Adipose tissue (tissue), 3 donors: ENCODE measurements around the gene FAHD2B. TPM values are rescaled to one million over a fixed set of nuclear protein-coding genes. Genes with fewer than 3 reads are reported as not detected.
"Not testable (repeated sequence)": the region's sequence is repeated elsewhere in the genome, so short reads cannot be mapped to it uniquely, and the experiment has no call there.

Experiments
- H3K27ac ChIP-seq: one replicate; pipeline ENCODE4 v1.5.1; 2013; ENCODE audit warnings: low read depth, low read length
- WGBS, 3 donors: extraction: QIAGEN DNeasy Blood & Tissue Kit; methylation state at CpG; one replicate each; pipeline ENCODE4 v1.1.7; 2013; 5-methylcytosine and 5-hydroxymethylcytosine counted together
- polyA plus RNA-seq, 3 donors: library from polyadenylated mRNA; stranded (reverse); fragments of 200-250 nt; gene quantifications; one replicate each; pipeline ENCODE4 v1.2.3, GENCODE V29; 2013
- donor health status: healthy with polysubstance abuse.
- donor health status: Bipolar disorder and iron deficiency.
- donor health status: healthy.

FAHD2B gene
- polyA plus RNA-seq, 3 donors, result 9.0 to 12.8 (median 11.8) TPM

DNA sequence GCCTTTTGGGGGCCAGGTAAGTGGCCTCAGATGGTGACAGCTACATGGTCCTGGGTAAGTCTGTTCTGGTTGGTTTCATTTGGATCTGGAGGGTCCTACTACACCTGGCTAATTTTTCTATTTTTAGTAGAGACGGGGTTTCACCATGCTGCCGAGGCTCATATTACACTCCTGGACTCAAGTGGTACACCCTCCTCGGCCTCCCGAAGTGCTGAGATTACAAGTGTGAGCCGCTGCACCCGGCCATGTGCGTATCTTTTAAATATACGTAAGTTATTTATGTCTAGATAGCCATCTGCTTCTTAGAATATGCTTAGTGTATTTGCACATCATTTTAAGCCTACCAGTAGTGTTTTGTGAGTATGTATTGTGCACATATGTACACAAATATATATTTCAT, 17.5 kb downstream of the FAHD2B start:
- WGBS, 3 donors, result 83 to 92% (median 89%) methylated on average over 8 of the region's 8 CpGs
- H3K27ac ChIP-seq, result not testable (repeated sequence)

DNA sequence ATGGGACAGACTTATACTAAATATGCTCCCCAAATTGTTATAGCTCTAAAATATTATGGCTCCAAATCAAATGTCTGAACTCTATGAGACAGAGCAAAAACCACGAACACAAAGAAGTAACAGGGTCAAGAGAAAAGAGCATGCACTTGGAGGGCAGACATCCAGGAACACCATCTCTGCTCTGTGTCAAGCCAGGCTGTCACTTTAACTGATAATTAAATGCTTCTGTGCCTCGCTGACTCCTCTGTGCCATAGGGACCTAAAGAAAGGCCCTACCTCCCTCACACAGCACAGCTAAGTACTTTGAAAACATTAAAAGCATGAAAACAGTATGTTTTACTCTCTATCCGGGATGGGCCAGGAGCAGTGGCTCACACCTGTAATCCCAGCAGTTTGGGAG, 23.8 kb downstream of the FAHD2B start:
- 74 to 86% (median 77%) methylated on average over 2 to 3 of the region's 3 CpGs for WGBS, 3 donors
- H3K27ac ChIP-seq, result not testable (repeated sequence)

DNA sequence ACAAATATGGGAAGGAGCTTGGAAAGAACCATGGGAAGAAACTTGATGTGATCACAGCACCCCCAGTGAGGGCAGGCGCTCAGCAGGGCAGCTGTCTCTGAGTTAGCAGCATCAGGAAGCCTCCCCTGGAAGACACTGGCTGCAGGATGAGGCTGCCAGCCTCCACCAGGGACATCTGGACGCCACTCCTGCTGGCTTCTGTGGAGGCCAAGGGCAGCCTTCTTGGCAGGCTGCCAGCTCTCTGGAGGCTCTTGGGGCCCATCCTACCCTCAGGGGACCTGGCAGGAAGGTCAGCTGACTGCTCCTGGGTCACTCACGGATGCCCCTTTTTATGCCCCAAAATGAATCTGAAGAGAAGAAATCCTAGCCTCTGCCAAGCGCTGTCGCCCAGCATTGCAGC, 26.0 kb downstream of the FAHD2B start:
- not testable (repeated sequence) for H3K27ac ChIP-seq
- WGBS, 3 donors, result 69 to 76% (median 74%) methylated on average over 4 of the region's 5 CpGs

DNA sequence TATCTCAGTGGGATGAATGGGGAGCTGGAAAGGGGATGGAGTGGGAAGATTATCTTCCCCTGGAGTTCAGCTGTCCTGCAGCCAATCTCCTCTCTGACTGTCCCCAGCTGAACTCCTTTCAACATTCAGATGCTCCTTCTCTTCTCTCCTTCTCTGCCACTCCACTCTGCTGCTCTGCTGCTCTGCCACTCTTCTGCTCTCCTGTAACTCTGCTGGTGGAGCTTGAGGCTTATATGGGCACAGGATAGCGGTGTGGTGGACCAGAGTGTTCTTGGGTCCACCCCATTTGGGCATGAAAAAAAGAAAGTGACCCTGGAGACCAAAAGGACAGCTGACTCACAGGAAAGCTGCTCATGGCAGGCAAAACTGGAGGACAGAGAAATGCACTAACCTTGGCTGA, 26.6 kb downstream of the FAHD2B start:
- H3K27ac ChIP-seq, result no peak overlapping the region
- 83 to 88% (median 88%) methylated on average over 1 of the region's 1 CpG for WGBS, 3 donors

DNA sequence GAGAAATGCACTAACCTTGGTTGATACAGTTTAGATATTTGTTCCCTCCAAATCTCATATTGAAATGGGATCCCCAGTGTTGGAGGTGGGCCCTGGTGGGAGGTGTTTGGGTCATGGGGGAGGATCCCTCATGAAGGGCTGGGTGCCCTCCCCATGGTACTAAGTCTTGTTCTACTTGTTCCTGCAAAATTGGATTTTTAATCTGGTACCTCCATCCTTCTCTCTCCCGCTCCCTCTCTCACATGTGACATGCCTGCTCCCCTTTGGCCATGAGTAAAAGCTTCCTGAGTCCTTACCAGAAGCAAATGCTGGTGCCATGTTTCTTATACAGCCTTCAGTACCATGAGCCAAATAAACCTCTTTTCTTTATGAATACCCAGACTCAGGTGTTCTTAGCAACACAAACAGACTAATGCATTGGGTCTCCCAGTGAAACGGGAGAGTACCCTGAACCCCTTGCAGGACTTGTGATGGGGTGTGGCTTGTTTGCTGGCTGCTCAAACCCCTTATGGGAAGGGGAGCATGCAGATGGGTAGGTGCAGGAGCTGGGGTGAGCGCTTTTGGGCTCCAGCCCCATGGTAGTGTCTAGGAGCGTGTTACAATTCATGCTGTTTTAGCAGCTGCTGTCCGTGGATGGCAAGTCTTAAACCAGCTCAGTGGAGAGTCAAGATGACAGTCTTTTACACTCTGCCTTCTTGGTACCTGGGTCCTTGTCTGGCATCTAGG, 27.2 kb downstream of the FAHD2B start:
- 71 to 86% (median 82%) methylated on average over 5 of the region's 5 CpGs for WGBS, 3 donors
- H3K27ac ChIP-seq, result no peak overlapping the region

DNA sequence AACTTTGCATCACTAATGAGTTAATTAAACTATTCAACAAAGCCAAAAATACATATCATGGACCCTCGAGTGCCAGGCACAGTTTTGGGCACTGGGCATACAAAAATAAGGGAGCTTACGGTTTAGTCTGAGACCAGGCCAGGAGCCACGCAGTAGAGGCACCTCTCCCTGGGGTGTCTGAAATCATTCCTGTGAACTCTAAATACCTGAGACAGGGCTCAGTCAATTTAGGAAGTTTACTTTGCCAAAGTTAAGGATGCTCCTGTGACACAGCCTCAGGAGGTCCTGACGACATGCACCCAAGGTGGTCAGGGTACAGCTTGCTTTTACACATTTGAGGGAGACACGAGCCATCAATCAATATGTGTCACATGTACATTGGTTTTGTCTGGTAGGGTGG, 28.7 kb downstream of the FAHD2B start:
- WGBS, 3 donors, result 62 to 77% (median 73%) methylated on average over 5 of the region's 5 CpGs

DNA sequence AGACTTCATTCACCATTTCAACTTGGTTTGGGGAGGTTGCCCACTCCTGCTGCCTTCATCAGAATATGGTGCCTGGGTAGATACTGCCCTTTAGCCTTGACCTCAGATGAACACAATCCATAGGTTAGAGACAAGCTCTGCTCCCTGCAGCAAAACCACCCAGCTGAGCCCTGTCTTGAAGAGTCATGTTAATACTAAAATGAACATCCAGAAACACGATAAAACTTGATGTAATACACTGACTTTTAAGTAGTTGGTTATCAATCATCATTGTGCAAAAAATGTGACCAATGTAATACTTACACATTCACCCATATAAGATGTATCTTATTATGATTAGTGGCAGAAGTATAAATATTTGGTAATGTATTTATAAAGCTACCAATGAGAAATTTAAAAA, 32.7 kb downstream of the FAHD2B start:
- WGBS, 3 donors, result 69 to 86% (median 74%) methylated on average over 1 of the region's 1 CpG
- H3K27ac ChIP-seq, result not testable (repeated sequence)

More for the DNA sequence above, 28.7 kb downstream of the FAHD2B start:
- not testable (repeated sequence) for H3K27ac ChIP-seq

DNA sequence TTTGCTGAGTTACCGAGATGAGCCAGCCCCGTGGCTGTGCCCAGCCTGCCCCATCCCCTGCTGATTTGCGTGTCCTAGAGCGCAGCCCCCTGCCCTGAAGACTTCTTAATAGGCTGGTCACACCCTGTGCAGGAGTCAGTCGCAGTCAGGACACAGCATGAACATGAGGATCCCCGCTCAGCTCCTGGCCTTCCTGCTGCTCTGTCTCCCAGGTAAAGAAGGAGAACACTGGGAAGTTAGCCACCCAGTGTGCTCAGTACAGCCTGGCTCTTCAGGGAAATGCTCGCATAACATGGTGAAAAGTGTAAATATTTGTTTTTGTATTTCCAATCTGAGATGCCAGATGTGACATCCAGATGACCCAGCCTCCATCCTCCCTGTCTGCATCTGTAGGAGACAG, 34.9 kb downstream of the FAHD2B start:
- WGBS, 3 donors, result 50 to 79% (median 69%) methylated on average over 6 to 7 of the region's 7 CpGs
- not testable (repeated sequence) for H3K27ac ChIP-seq

DNA sequence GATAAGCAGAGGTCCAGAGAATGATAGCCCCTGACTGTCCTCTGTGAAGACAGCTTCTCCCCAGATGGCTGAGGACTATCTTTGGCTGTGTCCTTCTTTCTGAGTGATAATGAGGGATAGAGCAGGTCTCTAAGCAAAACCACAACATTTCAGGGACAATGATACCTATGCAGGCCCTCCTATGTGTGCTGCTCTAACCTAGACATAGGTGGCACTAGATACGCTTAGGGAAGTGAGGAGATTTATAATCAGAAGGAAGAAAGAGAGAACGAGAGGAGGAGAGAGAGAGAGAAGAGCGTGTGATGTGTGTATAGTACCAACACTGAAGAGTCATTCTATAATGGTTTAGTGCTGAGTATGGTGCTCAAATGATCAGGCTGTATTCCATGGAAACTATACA, 38.5 kb downstream of the FAHD2B start:
- 75 to 88% (median 81%) methylated on average over 3 of the region's 3 CpGs for WGBS, 3 donors
- not testable (repeated sequence) for H3K27ac ChIP-seq

DNA sequence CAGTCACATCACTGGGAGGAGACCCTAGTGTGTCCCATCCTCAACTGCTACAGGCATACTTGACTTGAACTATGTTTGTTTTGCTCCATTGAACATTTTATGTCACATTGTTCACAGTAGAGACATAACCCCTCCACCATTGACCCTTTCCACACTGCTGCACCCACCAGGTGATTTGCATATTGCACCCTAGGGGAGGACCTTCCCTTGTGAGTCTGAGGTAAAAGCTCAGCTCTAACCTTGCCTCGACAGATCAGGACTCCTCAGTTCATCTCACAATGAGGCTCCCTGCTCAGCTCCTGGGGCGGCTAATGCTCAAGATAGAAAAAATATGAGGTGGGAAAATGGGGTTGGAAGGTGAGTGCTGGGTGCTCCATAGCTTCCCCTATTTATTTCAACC, 44.6 kb downstream of the FAHD2B start:
- H3K27ac ChIP-seq, result not testable (repeated sequence)
- WGBS, 3 donors, result 63 to 77% (median 71%) methylated on average over 2 of the region's 2 CpGs

DNA sequence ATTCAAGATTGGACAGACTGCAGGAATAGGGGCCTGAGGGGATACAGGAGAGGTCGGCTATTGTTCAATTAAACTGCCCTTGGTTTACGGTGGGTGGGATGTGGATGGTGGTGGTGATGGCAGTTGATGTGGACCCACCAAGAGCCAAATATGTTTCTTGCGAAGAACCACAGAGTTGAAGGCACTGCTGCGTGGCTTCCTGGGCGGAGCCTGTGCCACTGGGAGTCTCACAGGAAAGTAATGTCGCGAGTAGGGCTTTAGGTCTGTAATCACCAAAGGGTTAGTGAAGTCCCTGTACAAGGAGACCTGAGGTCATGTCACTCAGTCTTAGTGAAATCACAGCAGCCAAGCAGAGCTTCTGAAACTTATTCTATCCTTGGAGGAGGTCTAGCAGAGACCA, 46.2 kb downstream of the FAHD2B start:
- not testable (repeated sequence) for H3K27ac ChIP-seq
- 63 to 65% (median 64%) methylated on average over 7 of the region's 7 CpGs for WGBS, 3 donors

DNA sequence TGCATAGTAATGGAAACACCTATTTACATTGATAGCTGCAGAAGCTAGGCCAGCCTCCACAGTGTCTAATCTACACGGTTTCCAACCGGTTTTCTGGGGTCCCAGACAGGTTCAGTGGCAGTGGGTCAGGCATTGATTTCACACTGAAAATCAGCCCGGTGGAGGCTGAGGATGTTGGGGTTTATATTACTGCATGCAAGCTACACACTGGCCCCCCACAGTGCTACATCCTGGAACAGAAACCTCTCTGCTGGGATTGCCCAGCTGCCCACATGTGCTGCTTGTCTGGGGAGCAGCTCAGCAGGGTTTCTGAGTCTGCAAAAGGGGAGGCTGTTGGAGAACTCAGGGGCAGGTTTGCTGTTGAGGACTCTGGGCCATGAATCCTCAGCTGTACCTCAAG, 48.0 kb downstream of the FAHD2B start:
- WGBS, 3 donors, result 73 to 81% (median 78%) methylated on average over 2 to 3 of the region's 3 CpGs
- not testable (repeated sequence) for H3K27ac ChIP-seq

DNA sequence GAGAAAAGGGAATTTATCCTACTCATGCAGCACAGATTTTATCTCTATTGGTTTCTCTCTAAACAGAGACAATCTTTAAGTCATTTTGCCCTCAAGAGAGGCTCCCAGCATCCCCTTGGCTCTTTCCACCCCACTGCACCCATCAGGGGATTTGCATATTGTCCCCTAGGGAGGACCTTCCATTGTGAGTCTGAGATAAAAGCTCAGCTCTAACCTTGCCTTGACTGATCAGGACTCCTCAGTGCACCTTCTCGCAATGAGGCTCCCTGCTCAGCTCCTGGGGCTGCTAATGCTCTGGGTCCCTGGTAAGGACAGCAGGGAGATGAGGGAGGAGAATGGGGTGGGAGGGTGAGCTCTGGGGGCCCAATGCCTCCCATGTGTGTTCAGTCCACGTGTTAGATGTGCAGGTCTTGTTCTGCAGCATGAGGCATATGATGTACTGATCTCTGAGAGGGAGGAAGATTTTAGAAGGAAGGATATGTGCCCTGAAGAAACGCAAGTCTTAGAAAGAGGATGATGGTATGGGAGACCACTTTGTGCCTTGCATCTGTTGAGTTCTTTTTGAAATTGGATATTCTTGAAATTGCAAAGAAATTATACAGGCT, 48.7 kb downstream of the FAHD2B start:
- WGBS, 3 donors, result 64 to 75% (median 67%) methylated on average over 3 of the region's 3 CpGs
- H3K27ac ChIP-seq, result not testable (repeated sequence)

Other genes with a start within 250 kb of the FAHD2B start
- gene ANKRD39, start 236.9 kb downstream of the FAHD2B start, polyA plus RNA-seq, result 10 to 100 TPM in 2 of 3 donors, 1 to 10 TPM in 1; 9.4 to 14.5 (median 11.0) TPM
- gene SEMA4C, start 224.8 kb downstream of the FAHD2B start, polyA plus RNA-seq, result 10 to 100 TPM in 2 of 3 donors, 1 to 10 TPM in 1; 8.2 to 41.2 (median 30.2) TPM
- 1 to 10 TPM in 1 of 3 donors, under 1 TPM in 2; 0.09 to 1.8 (median 0.79) TPM for gene FAM178B, start 108.3 kb downstream of the FAHD2B start, polyA plus RNA-seq
- 1 to 10 TPM; 2.5 to 4.2 (median 2.8) TPM for gene ANKRD36, start 18.3 kb upstream of the FAHD2B start, polyA plus RNA-seq